Mammary epithelial cell (primary cell): ENCODE data around the gene RHCE.
"Not testable (repeated sequence)": the region's sequence is repeated elsewhere in the genome, so short reads cannot be mapped to it uniquely, and the experiment has no call there.

Experiments
- EZH2 ChIP-seq: IDR thresholded peaks from 2 replicates; pipeline ENCODE4 v1.6.1; 2012; ENCODE audit warnings: low read length, inconsistent platforms, borderline replicate concordance
- TF ChIP-seq, protein P1 (sequence below), 2 donors: IDR thresholded peaks in 1 of 2; conservative IDR thresholded peaks in 1 of 2; 2 replicates each; pipeline ENCODE4 v1.5.1; 2011 to 2012; ENCODE audit warnings: inconsistent platforms in 2 of 2, low read length in 2 of 2, mild to moderate bottlenecking in 2 of 2, control low read depth in 1 of 2, low read depth in 1 of 2; ENCODE audit not compliant: insufficient read depth in 1 of 2; ENCODE audit errors: extremely low read depth in 1 of 2

DNA sequence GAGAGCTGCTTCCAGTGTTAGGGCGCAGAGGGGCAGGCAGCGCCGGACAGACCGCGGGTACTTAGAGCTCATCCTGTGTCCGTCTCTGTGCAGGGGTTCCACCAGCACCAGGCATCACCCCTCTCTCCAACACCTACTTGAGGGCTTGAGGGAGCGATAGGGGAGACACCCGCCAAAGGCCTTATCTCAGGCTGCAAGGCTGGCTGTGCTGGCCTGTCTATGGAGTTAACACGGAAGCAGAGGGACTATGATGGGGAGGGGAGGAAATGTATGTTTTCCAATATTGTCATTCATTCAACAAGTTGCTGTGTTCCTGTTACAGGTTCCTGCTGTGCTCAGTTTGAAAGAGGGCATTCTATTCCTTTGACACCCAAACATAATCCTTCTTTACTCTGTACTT is at the start of gene RHCE:
- TF ChIP-seq, protein P1, sequence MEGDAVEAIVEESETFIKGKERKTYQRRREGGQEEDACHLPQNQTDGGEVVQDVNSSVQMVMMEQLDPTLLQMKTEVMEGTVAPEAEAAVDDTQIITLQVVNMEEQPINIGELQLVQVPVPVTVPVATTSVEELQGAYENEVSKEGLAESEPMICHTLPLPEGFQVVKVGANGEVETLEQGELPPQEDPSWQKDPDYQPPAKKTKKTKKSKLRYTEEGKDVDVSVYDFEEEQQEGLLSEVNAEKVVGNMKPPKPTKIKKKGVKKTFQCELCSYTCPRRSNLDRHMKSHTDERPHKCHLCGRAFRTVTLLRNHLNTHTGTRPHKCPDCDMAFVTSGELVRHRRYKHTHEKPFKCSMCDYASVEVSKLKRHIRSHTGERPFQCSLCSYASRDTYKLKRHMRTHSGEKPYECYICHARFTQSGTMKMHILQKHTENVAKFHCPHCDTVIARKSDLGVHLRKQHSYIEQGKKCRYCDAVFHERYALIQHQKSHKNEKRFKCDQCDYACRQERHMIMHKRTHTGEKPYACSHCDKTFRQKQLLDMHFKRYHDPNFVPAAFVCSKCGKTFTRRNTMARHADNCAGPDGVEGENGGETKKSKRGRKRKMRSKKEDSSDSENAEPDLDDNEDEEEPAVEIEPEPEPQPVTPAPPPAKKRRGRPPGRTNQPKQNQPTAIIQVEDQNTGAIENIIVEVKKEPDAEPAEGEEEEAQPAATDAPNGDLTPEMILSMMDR (conservative IDR thresholded peaks at IDR 0.05 in 1 of 2, IDR thresholded peaks at IDR 0.05 in 1 of 2; ENCODE audit: extremely low read depth in 1 of 2, insufficient read depth in 1 of 2, low read depth in 1 of 2, low read length in 2 of 2) = not testable (repeated sequence)
- not testable (repeated sequence) for TF ChIP-seq EZH2
